ENCODE measurements around the gene CCDC126. TPM values are rescaled to one million over a fixed set of nuclear protein-coding genes. Genes with fewer than 3 reads are reported as not detected.

The CCDC126 gene
- total RNA-seq, 2 experiments from 2014 or later = 9.5 to 9.7 TPM

DNA sequence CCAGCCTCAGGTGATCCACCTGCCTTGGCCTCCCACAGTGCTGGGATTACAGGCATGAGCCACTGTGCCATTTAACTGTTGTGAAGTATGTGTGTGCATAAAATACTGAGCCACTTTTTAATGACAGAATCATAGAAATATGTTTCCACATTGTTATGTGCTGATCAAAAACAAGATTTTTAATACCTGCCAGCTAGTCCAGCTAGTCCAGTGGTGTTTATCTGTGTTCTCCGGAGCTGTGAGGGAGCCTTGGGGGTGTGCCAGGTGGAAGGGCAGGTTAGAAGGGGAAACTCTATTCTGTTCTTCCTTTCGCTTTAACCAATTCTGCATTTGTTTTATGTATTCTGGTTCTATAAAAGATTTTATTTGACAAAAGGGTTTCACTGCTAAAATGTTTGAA lies 89.8 kb downstream of the CCDC126 start:
- no peak overlapping the region for H3K27ac Mint-ChIP-seq
- POLR2A ChIA-PET = no interaction called here
- peaks cover 4% of the 10 kb centered on the region for H3K36me3 Mint-ChIP-seq (ENCODE audit: low read depth)
- no peak overlapping the region for H3K4me3 Mint-ChIP-seq
- no peak for DNase-seq
- no peaks in the 10 kb centered on the region for H3K9me3 Mint-ChIP-seq
- no peaks in the 10 kb centered on the region for H3K27me3 Mint-ChIP-seq
- CTCF ChIA-PET = interaction anchor here (0.7 to 1.7 kb wide), 3 partner anchors 9 to 498 kb away, joined by 3 to 6 read pairs (median 4); no protein-coding TSS in a partner anchor
- H3K4me1 Mint-ChIP-seq = no peaks in the 10 kb centered on the region

DNA sequence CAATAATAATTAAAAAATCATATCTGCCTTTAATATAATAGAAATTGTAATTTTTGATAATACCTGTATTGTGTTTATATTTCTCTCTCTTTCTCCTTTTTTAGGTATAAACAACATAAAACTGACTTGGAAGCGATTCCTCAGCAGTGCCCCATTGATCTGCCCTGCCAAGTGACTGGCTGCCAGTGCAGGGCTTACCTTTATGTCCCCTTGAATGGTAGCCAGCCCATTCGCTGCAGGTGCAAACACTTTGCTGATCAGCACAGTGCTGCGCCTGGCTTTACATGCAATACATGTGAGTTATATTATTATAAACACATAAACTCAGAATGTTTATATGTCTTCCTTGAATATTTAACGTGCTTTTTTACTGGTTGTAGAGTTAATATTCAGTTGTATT lies 92.0 kb downstream of the CCDC126 start:
- POLR2A ChIA-PET = interaction anchor here (1.0 kb wide), 1 partner anchor 11 kb away, joined by 3 read pairs; no protein-coding TSS in a partner anchor
- Mint-ChIP-seq H3K9me3 (no peaks in the 10 kb centered on the region), H3K27me3 (no peaks in the 10 kb centered on the region), H3K36me3 (ENCODE audit: low read depth) (peaks cover 12% of the 10 kb centered on the region), H3K27ac (no peak overlapping the region), H3K4me1 (no peaks in the 10 kb centered on the region), H3K4me3 (no peak overlapping the region)
- CTCF ChIA-PET = interaction anchor here (1.3 kb wide), 1 partner anchor 8 kb away, joined by 8 read pairs; no protein-coding TSS in a partner anchor
- DNase-seq = no peak

DNA sequence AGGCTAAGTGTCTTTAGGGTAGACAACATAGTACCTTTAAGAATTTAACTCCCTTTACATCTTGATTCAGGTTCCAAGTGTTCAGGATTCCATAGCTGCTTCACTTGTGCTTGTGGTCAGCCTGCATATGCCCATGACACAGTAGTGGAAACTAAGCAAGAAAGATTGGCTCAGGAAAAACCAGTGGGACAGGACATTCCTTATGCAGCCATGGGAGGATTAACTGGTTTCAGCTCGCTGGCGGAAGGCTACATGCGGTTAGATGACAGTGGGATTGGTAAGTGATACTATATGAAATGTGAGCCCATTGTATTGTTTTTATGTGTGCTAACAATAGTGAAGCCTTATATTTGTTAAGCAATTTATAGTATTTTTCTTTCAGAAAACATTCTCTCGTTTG lies 94.1 kb downstream of the CCDC126 start:
- Mint-ChIP-seq H3K9me3 (no peaks in the 10 kb centered on the region), H3K27ac (no peak overlapping the region), H3K36me3 (ENCODE audit: low read depth) (peaks cover 15% of the 10 kb centered on the region), H3K4me1 (no peaks in the 10 kb centered on the region), H3K4me3 (no peak overlapping the region), H3K27me3 (no peaks in the 10 kb centered on the region)
- DNase-seq = no peak
- ChIA-PET POLR2A (no interaction called here), CTCF (no interaction called here)

DNA sequence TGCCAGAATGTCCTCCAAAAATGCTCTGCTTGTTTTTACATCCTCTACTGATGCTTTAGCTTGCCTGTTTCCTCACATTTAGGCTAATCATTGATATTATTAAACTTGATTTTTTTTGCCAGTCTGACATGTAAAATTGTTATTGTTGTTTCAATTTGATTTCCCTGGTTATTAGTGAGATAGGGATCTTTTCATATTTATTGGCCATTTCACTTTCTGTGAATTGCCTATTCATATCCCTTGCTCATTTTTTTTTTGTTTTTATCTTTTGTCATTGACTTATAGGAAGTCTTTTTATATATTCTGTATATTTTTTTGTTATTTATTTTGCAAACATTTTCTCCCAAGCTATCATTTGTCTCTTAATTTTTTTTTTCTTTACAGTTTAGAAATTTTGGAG lies 96.0 kb downstream of the CCDC126 start:
- Mint-ChIP-seq H3K4me3 (no peak overlapping the region), H3K27ac (no peak overlapping the region), H3K9me3 (no peaks in the 10 kb centered on the region), H3K36me3 (ENCODE audit: low read depth) (peaks cover 15% of the 10 kb centered on the region), H3K27me3 (no peaks in the 10 kb centered on the region), H3K4me1 (no peaks in the 10 kb centered on the region)
- DNase-seq = no peak
- ChIA-PET POLR2A (no interaction called here), CTCF (interaction anchor here (0.9 to 1.3 kb wide), 2 partner anchors 9 to 146 kb away, joined by 3 to 5 read pairs; no protein-coding TSS in a partner anchor)

Other genes starting within 250 kb of the CCDC126 start
- under 1 TPM; 0.48 to 0.68 TPM for gene IGF2BP3, start 126.9 kb upstream of the CCDC126 start, total RNA-seq
- 100 to 1,000 TPM in 1 of 2 experiments, 10 to 100 TPM in 1; 98.1 to 104 TPM for gene TRA2A, start 65.4 kb upstream of the CCDC126 start, total RNA-seq
- 1 to 10 TPM; 6.3 to 7.7 TPM for gene FAM221A, start 82.8 kb downstream of the CCDC126 start, total RNA-seq
- under 1 TPM in 1 of 2 experiments, not detected in 1; 0.18 TPM for gene STK31, start 112.8 kb downstream of the CCDC126 start, total RNA-seq

Measured in activated CD4-positive, alpha-beta memory T cell treated with anti-CD3 and anti-CD28 coated beads, Interleukin-2, amount 10 ng/mL, durations not matched to agents 7 days and 5 days (primary cell).